Spleen (tissue), 11 donors: ENCODE data around the gene FUT1. TPM values are rescaled to one million over a fixed set of nuclear protein-coding genes. Genes with fewer than 3 reads are reported as not detected.

Source experiments
- DNase-seq: peaks from one replicate; pipeline ENCODE4 v3.0.0-alpha.2; 2020
- H3K27ac ChIP-seq, 8 donors: fragments of 200-600 bp; sonication (generic) in 7 of 8; 1 replicate in 4 of 8; 2 replicates in 4 of 8; pipeline versions ENCODE4 v1.5.0 to v1.8.0; 2016 to 2021; ENCODE audit warnings: inconsistent platforms in 4 of 8, mild to moderate bottlenecking in 4 of 8, moderate library complexity in 1 of 8
- H3K27me3 ChIP-seq, 7 donors: fragments of 200-600 bp; sonication (generic) in 6 of 7; replicated peaks in 1 of 7; 1 replicate in 4 of 7; 2 replicates in 3 of 7; pipeline versions ENCODE4 v1.5.0 to v1.8.0; 2016 to 2021; ENCODE audit warnings: inconsistent platforms in 3 of 7, mild to moderate bottlenecking in 1 of 7
- H3K36me3 ChIP-seq, 6 donors: fragments of 200-600 bp; sonication (generic) in 5 of 6; 1 replicate in 4 of 6; 2 replicates in 2 of 6; pipeline versions ENCODE4 v1.5.0 to v1.8.0; 2016 to 2021; ENCODE audit warnings: inconsistent platforms in 2 of 6
- H3K4me1 ChIP-seq, 6 donors: fragments of 200-600 bp; sonication (generic) in 5 of 6; 1 replicate in 3 of 6; 2 replicates in 3 of 6; pipeline versions ENCODE4 v1.5.0 to v1.8.0; 2016 to 2021; ENCODE audit warnings: inconsistent platforms in 3 of 6
- H3K4me3 ChIP-seq, 8 donors: fragments of 200-600 bp; sonication (generic) in 7 of 8; 1 replicate in 4 of 8; 2 replicates in 4 of 8; pipeline versions ENCODE4 v1.5.0 to v1.8.0; 2016 to 2021; ENCODE audit warnings: inconsistent platforms in 4 of 8, mild to moderate bottlenecking in 4 of 8, moderate library complexity in 2 of 8
- H3K9me3 ChIP-seq, 8 donors: fragments of 200-600 bp; sonication (generic) in 7 of 8; 1 replicate in 4 of 8; 2 replicates in 4 of 8; pipeline versions ENCODE4 v1.5.0 to v1.8.0; 2016 to 2021; ENCODE audit warnings: inconsistent platforms in 4 of 8
- POLR2A ChIP-seq, 3 donors: fragments of 450-650 bp; IDR thresholded peaks; one replicate each; pipeline ENCODE4 v1.5.1; 2017; ENCODE audit warnings: antibody characterized with exemption in 3 of 3, mild to moderate bottlenecking in 1 of 3
- POLR2AphosphoS5 ChIP-seq, 3 donors: sonication (generic); formaldehyde crosslinking; IDR thresholded peaks; one replicate each; pipeline ENCODE4 v1.5.1; 2017; ENCODE audit warnings: antibody characterized with exemption in 3 of 3
- WGBS, 5 donors: extraction: QIAGEN DNeasy Blood & Tissue Kit in 3 of 5; methylation state at CpG; one replicate each; pipeline versions ENCODE4 v1.1.5 to v1.1.7; 2013 to 2018; 5-methylcytosine and 5-hydroxymethylcytosine counted together
- intact Hi-C: fragments of 100-400 bp; cut with DNase I; formaldehyde crosslinking; loops from one replicate; pipeline ENCODE4 v1.15.0; 2023; ENCODE audit warnings: low total_unique reads
- polyA plus RNA-seq, 3 donors: library from polyadenylated mRNA; stranded (reverse); fragments of 200-250 nt; gene quantifications; one replicate each; pipeline ENCODE4 v1.2.1, GENCODE V29; 2013
- total RNA-seq, 7 donors: library from RNA; depleted of rRNA in 3 of 7; stranded (reverse); fragments of >200 nt in 3 of 7; fragmentation: NEBNext Ultra II Directional in 4 of 7; extraction: Animal tissue kit (Norgen Biotek cat#: 25700) in 4 of 7; gene quantifications; one replicate each; pipeline versions ENCODE4 v1.1.0 to v1.2.1, GENCODE V29; 2016 to 2021
- TF ChIP-seq, protein P1 (sequence below), 11 experiments: fragments of 200-600 bp in 7 of 11; fragments of 450-650 bp in 4 of 11; sonication (generic) in 4 of 11; IDR thresholded peaks in 8 of 11; conservative IDR thresholded peaks in 3 of 11; 1 replicate in 7 of 11; 2 replicates in 4 of 11; pipeline versions ENCODE4 v1.4.0 to v1.8.0; 2016 to 2021; ENCODE audit warnings: antibody characterized with exemption in 11 of 11, inconsistent platforms in 4 of 11, mild to moderate bottlenecking in 1 of 11
- donor health status: healthy with polysubstance abuse.
- donor health status: DM: no; HTN: no; CAD: no; lungs with moderate emphysema.
- donor health status: DM: no; HTN: no; CAD: no.
- donor health status: Bipolar disorder and iron deficiency.
- donor health status: healthy.
- donor health status: DM: no; HTN: no; CAD: no.
- donor health status: DM: yes; HTN: yes; CAD: no.

Gene FUT1
- total and polyA plus RNA-seq, 10 donors, result 1.0 to 22.9 (median 8.7) TPM

DNA sequence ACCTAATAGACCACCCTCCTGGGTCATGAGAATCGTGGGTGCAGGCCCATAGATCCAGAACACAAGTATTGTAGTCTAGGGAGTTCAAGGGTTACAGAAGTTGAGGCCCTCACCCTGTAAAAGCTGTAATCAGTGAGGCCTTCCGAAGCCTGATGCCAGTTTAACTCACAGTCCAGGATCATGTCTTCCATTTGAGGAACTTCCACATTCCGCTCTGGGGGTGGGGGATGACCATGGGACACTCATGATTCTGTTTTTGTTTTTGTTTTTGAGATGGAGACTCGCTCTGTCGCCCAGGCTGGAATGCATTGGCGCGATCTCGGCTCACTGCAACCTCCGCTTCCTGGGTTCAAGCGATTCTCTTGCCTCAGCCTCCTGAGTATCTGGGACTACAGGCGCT is 10.3 kb downstream of the FUT1 start:
- TF ChIP-seq, protein P1, sequence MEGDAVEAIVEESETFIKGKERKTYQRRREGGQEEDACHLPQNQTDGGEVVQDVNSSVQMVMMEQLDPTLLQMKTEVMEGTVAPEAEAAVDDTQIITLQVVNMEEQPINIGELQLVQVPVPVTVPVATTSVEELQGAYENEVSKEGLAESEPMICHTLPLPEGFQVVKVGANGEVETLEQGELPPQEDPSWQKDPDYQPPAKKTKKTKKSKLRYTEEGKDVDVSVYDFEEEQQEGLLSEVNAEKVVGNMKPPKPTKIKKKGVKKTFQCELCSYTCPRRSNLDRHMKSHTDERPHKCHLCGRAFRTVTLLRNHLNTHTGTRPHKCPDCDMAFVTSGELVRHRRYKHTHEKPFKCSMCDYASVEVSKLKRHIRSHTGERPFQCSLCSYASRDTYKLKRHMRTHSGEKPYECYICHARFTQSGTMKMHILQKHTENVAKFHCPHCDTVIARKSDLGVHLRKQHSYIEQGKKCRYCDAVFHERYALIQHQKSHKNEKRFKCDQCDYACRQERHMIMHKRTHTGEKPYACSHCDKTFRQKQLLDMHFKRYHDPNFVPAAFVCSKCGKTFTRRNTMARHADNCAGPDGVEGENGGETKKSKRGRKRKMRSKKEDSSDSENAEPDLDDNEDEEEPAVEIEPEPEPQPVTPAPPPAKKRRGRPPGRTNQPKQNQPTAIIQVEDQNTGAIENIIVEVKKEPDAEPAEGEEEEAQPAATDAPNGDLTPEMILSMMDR (IDR thresholded peaks at IDR 0.05 in 8 of 11, conservative IDR thresholded peaks at IDR 0.05 in 3 of 11), result no peak
- TF ChIP-seq POLR2A (IDR thresholded peaks at IDR 0.05), result no peak
- no peak for TF ChIP-seq POLR2AphosphoS5 (IDR thresholded peaks at IDR 0.05)
- Histone ChIP-seq H3K36me3 (no peaks in the 10 kb centered on the region), H3K27ac (peak overlapping the region in 6 of 8 donors; percentile 74 to 85 (median 83)), H3K9me3 (peaks cover 0 to 7% (median 0%) of the 10 kb centered on the region in 8 donors), H3K4me3 (no peak overlapping the region), H3K27me3 (peaks cover 0 to 46% (median 20%) of the 10 kb centered on the region in 7 donors), H3K4me1 (peaks cover 0 to 74% (median 40%) of the 10 kb centered on the region in 6 donors)
- 84 to 94% (median 89%) methylated on average over 11 of the region's 11 CpGs for WGBS, 5 donors
- DNase-seq, result no peak
- intact Hi-C loops, result no loop called here

DNA sequence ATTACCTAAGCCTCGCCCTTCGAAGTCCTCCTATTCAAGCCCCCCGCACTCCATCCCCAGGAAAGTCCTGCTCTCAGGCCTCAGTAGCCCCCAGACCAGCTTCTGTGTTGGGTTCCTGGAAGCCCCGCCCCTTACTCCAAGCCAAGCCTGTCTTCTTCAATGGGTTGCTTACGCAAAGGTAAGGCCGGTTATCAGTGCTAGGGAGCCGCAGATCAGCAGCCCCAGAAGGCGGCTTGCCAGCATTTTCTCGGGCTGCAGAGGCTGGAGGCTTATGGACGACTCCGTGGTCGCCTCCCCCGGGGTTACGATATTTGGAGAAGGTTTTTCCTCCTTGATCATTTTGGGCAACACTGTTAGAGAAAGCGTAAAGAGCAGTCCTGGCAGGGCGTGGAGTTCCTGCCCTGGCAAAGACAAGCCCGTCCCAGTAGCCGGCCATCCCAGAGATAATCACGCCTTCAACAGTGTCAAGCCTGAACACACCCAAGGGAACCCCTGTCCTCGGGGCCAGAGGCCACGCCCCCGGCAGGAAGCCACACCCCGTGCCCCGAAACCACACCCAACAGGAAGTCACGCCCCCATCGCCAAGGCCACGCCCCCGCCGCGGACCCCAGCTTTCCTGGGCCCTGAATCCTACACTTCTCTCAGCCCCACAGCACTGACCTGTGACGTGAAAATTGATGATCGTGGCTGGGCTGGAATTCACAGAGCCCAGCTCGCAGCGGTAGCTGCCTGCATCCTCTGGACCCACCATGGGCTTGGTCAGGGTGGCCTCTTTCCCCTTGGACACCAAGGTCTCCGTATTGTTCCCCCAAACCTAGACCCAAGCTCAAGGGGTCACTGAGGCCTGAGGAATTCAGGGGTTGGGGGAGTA is 11.1 kb downstream of the FUT1 start:
- Histone ChIP-seq H3K27ac (peak overlapping the region; percentile 66 to 85 (median 81)), H3K27me3 (peaks cover 0 to 40% (median 20%) of the 10 kb centered on the region in 7 donors), H3K4me3 (peak overlapping the region in 2 of 8 donors; percentile 62 to 83), H3K4me1 (peaks cover 0 to 74% (median 35%) of the 10 kb centered on the region in 6 donors), H3K9me3 (peaks cover 0 to 7% (median 0%) of the 10 kb centered on the region in 8 donors), H3K36me3 (no peaks in the 10 kb centered on the region)
- TF ChIP-seq, protein P1 (IDR thresholded peaks at IDR 0.05 in 8 of 11, conservative IDR thresholded peaks at IDR 0.05 in 3 of 11), result no peak
- TF ChIP-seq POLR2AphosphoS5 (IDR thresholded peaks at IDR 0.05) (peak; percentile 57 to 79 (median 77)), POLR2A (IDR thresholded peaks at IDR 0.05) (no peak)
- 37 to 48% (median 41%) methylated on average over 33 to 35 of the region's 35 CpGs for whole genome bisulfite sequencing, 5 donors
- DNase-seq, result peak; percentile 80
- intact Hi-C loops, result no loop called here

DNA sequence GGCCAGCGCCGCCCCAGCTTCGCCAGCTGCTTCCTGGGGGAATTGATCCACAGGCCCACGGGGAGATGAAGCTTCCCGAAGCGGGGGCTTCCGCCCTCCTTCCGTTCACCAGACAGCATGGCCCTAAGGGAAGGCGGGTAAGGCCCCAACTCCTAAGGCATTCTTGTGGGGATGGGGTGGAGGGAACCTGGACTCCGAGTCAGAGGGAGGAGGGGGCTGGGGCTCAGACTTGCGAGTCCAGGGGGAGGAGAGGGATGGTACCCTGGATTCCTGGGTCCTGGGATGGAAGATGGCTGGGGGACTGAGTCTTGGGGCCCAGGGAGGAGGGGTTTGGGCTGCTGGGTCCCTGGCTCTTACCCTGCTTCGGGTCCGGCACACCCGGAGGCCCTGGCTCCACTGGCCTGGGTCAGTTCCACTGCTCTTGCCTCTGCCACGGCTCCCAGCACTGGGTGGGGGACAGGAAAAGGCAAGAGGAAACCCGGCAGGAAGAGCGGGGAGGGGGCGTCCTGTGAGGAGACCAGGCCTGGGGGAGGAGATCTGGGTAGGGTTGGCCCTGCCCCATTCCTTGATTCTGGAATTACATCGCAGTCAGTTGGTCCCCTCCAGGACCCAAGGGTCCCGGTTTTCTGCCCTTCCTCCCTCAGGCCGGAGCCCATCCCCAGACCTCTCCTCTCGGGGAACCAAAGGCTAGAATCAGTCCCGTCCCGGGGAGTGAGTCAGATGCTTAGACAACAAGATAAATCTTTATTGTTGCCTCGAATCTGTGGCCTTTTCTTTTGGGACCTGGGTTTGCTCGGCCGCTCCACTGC is 12.1 kb downstream of the FUT1 start, which contains the start of gene RASIP1:
Gene RASIP1 (minus strand): TSS at position 447 of the 809 bp plus-strand sequence. CDS start 328 bp downstream, at position 119.
- Histone ChIP-seq H3K36me3 (peaks cover 0 to 2% (median 0%) of the 10 kb centered on the region in 6 donors), H3K27ac (peak within 1 kb of the TSS; percentile 66 to 85 (median 81)), H3K27me3 (peaks cover 0 to 30% (median 20%) of the 10 kb centered on the region in 7 donors), H3K4me1 (peaks cover 0 to 66% (median 31%) of the 10 kb centered on the region in 6 donors), H3K4me3 (peak within 1 kb of the TSS; percentile 50 to 83 (median 62)), H3K9me3 (peaks cover 0 to 4% (median 0%) of the 10 kb centered on the region in 8 donors)
- 26 to 36% (median 30%) methylated on average over 26 to 27 of the region's 27 CpGs for WGBS, 5 donors
- DNase-seq, result peak; percentile 83
- intact Hi-C loops, result no loop called here
- TF ChIP-seq POLR2A (IDR thresholded peaks at IDR 0.05) (peak in 1 of 3 donors; percentile 61), POLR2AphosphoS5 (IDR thresholded peaks at IDR 0.05) (peak; percentile 82 to 92 (median 87))
- TF ChIP-seq, protein P1 (IDR thresholded peaks at IDR 0.05 in 8 of 11, conservative IDR thresholded peaks at IDR 0.05 in 3 of 11), result no peak
